GM12878 (cell line): Measurements from ENCODE around the gene RBM4B. TPM values are rescaled to one million over a fixed set of nuclear protein-coding genes. Genes with fewer than 3 reads are reported as not detected.

Experiments
- ATAC-seq: fragments of 200-7000 bp; cut with Tn5 transposase; 3 replicates; pipeline ENCODE4 v1.9.1; 2020; ENCODE audit warnings: mild to moderate bottlenecking, moderate library complexity
- BruUV-seq: library from RNA; stranded (reverse); fragments of 400-500 nt; replicated peaks from 2 replicates; lab custom pipeline; 2021; lab: Mats Ljungman, UMichigan
- CTCF ChIA-PET: fragments of 300-600 bp; sonication (Branson Sonifier 250); formaldehyde crosslinking; extraction: SDS; loops from one replicate; lab custom pipeline; 2021; ENCODE audit warnings: inconsistent platforms; lab: Yijun Ruan, JAX
- POLR2A ChIA-PET: fragments of 350-600 bp; formaldehyde crosslinking; extraction: SDS; loops from one replicate; lab custom pipeline; 2021; ENCODE audit warnings: inconsistent platforms; lab: Charles Lee
- RAD21 ChIA-PET: fragments of 300-600 bp; sonication (Branson Sonifier 250); formaldehyde crosslinking; loops from one replicate; lab custom pipeline; 2023; ENCODE audit warnings: antibody characterized with exemption; ENCODE audit not compliant: unreplicated experiment; lab: Charles Lee
- SMC1A ChIA-PET: fragments of 300-600 bp; sonication (Branson Sonifier 250); formaldehyde crosslinking; loops from one replicate; lab custom pipeline; 2023; ENCODE audit not compliant: unreplicated experiment, uncharacterized antibody; lab: Charles Lee
- DNase-seq: peaks from one replicate; pipeline ENCODE4 v3.0.0-alpha.2; 2011; ENCODE audit warnings: low read depth, low spot score
- FAIRE-seq: peaks from 3 replicates; lab custom pipeline; 2011; peaks lifted over from hg19 to GRCh38; lab: Jason Lieb, UNC
- H2AFZ ChIP-seq: 2 replicates; pipeline ENCODE4 v1.6.0; 2011; ENCODE audit warnings: low read depth, low read length, control low read depth; ENCODE audit not compliant: control insufficient read depth
- H3K27ac ChIP-seq: 2 replicates; pipeline ENCODE4 v1.5.1; 2011; ENCODE audit warnings: control low read depth; ENCODE audit not compliant: control insufficient read depth, insufficient read depth
- H3K27me3 ChIP-seq, 2 experiments: replicated peaks in 1 of 2; 2 replicates each; pipeline versions ENCODE4 v1.6.0 to v1.6.1; 2011; ENCODE audit warnings: low read length in 1 of 2; ENCODE audit not compliant: control insufficient read depth in 2 of 2, insufficient read depth in 2 of 2
- H3K36me3 ChIP-seq, 2 experiments: 2 replicates each; pipeline ENCODE4 v1.5.1; 2011; ENCODE audit warnings: low read length in 1 of 2; ENCODE audit not compliant: control insufficient read depth in 2 of 2, insufficient read depth in 2 of 2
- H3K4me1 ChIP-seq: 2 replicates; pipeline ENCODE4 v1.6.1; 2011; ENCODE audit warnings: mild to moderate bottlenecking, low read length, moderate library complexity, mixed read lengths; ENCODE audit not compliant: control insufficient read depth, insufficient read depth
- H3K4me2 ChIP-seq: 2 replicates; pipeline ENCODE4 v1.6.0; 2011; ENCODE audit warnings: control low read depth; ENCODE audit not compliant: control insufficient read depth, insufficient read depth
- H3K4me3 ChIP-seq: fragments of 200-600 bp; sonication (generic); 2 replicates; pipeline ENCODE4 v1.5.1; 2016
- H3K79me2 ChIP-seq: 2 replicates; pipeline ENCODE4 v1.6.0; 2011; ENCODE audit warnings: low read length; ENCODE audit not compliant: control insufficient read depth, insufficient read depth
- H3K9ac ChIP-seq: 2 replicates; pipeline ENCODE4 v1.8.0; 2011; ENCODE audit warnings: low read length, control low read depth, mixed read lengths; ENCODE audit not compliant: control insufficient read depth, insufficient read depth
- H3K9me3 ChIP-seq: replicated peaks from 3 replicates; pipeline ENCODE4 v1.5.1; 2011; ENCODE audit warnings: mild to moderate bottlenecking, low read length; ENCODE audit not compliant: control insufficient read depth, insufficient read depth
- H4K20me1 ChIP-seq: 2 replicates; pipeline ENCODE4 v1.6.0; 2011; ENCODE audit not compliant: control insufficient read depth, insufficient read depth
- ATF3 ChIP-seq: IDR thresholded peaks from 2 replicates; pipeline ENCODE4 v1.6.1; 2011; ENCODE audit warnings: low read depth, mild to moderate bottlenecking, low read length, moderate library complexity, borderline replicate concordance; ENCODE audit errors: extremely low read depth
- CBX3 ChIP-seq: fragments of 200-600 bp; sonication (generic); IDR thresholded peaks from 2 replicates; pipeline ENCODE4 v1.6.1; 2016; ENCODE audit warnings: low read depth, borderline replicate concordance
- CUX1 ChIP-seq: IDR thresholded peaks from 2 replicates; pipeline ENCODE4 v1.6.1; 2012; ENCODE audit warnings: improper control_type of control experiment, low read depth, low read length; ENCODE audit not compliant: insufficient replicate concordance
- DPF2 ChIP-seq: fragments of 450-650 bp; IDR thresholded peaks from 2 replicates; pipeline ENCODE4 v1.6.1; 2017; ENCODE audit warnings: mild to moderate bottlenecking
- EZH2 ChIP-seq: IDR thresholded peaks from 2 replicates; pipeline ENCODE4 v1.6.1; 2012; ENCODE audit warnings: low read depth, mild to moderate bottlenecking, control low read depth, inconsistent platforms, low read length, borderline replicate concordance; ENCODE audit not compliant: control insufficient read depth
- GATAD2B ChIP-seq: fragments of 450-650 bp; conservative IDR thresholded peaks from 2 replicates; pipeline ENCODE4 v1.6.1; 2017; ENCODE audit warnings: low read depth, mild to moderate bottlenecking, moderate library complexity
- MEF2B ChIP-seq: fragments of 450-650 bp; IDR thresholded peaks from 2 replicates; pipeline ENCODE4 v1.6.1; 2018; ENCODE audit warnings: mild to moderate bottlenecking, moderate library complexity; ENCODE audit not compliant: partially characterized antibody, poor library complexity, severe bottlenecking
- MYB ChIP-seq: fragments of 150-350 bp; IDR thresholded peaks from 2 replicates; pipeline ENCODE4 v1.6.1; 2014; ENCODE audit warnings: mild to moderate bottlenecking, low read depth, low read length, borderline replicate concordance
- NR2C2 ChIP-seq: IDR thresholded peaks from 2 replicates; pipeline ENCODE4 v1.6.1; 2011; ENCODE audit warnings: borderline replicate concordance, low read depth; ENCODE audit not compliant: control insufficient read depth, insufficient read length
- RFX5 ChIP-seq: IDR thresholded peaks from 2 replicates; pipeline ENCODE4 v1.6.1; 2011; ENCODE audit warnings: low read depth, low read length, improper control_type of control experiment
- RUNX3 ChIP-seq: IDR thresholded peaks from 2 replicates; pipeline ENCODE4 v1.6.1; 2012; ENCODE audit warnings: low read length, inconsistent platforms
- SMAD5 ChIP-seq: IDR thresholded peaks from 2 replicates; pipeline ENCODE4 v1.6.1; 2016; ENCODE audit warnings: antibody characterized with exemption, low read depth
- SUPT20H ChIP-seq: IDR thresholded peaks from 2 replicates; pipeline ENCODE4 v1.6.1; 2011; ENCODE audit warnings: low read depth, mild to moderate bottlenecking, low read length, moderate library complexity, borderline replicate concordance; ENCODE audit not compliant: control insufficient read depth
- TCF3 ChIP-seq: IDR thresholded peaks from 2 replicates; pipeline ENCODE4 v1.6.1; 2012; ENCODE audit warnings: low read depth, mild to moderate bottlenecking, low read length, borderline replicate concordance; ENCODE audit not compliant: insufficient read depth
- ZNF622 ChIP-seq: fragments of 450-650 bp; IDR thresholded peaks from 2 replicates; pipeline ENCODE4 v1.6.1; 2017; ENCODE audit warnings: mild to moderate bottlenecking, inconsistent platforms
- WGBS: methylation state at CpG from one replicate; pipeline ENCODE4 v1.1.6; 2016; ENCODE audit warnings: low lambda C conversion rate; ENCODE audit not compliant: insufficient replicate concordance, insufficient coverage; ENCODE audit errors: missing lambda C conversion rate; 5-methylcytosine and 5-hydroxymethylcytosine counted together
- in situ Hi-C: fragments of 300-500 bp; cut with MboI; formaldehyde crosslinking; loops from 9 replicates; pipeline ENCODE4 v1.14.3; 2018; ENCODE audit warnings: mixed read lengths
- intact Hi-C: fragments of 100-400 bp; cut with micrococcal nuclease; formaldehyde crosslinking; loops from one replicate; pipeline ENCODE4 v1.14.2; 2022; ENCODE audit not compliant: unreplicated experiment
- polyA plus RNA-seq, 11 experiments: library from polyadenylated mRNA; depleted of rRNA in 4 of 11; unstranded in 6 of 11; stranded (reverse) in 5 of 11; fragments of >200 nt; fragmentation: Nextera tagmentation in 4 of 11; fragmentation: Illumina TruSeq in 1 of 11; extraction: Ambion mirVana in 4 of 11; extraction: Trizol in 1 of 11; gene quantifications; 1 replicate in 1 of 11; 2 replicates in 10 of 11; pipeline versions ENCODE4 v1.2.1 to v1.2.3, GENCODE V29; 2011 to 2016; ENCODE audit warnings: inconsistent platforms in 2 of 11, missing spikeins in 2 of 11, low read depth in 1 of 11
- total RNA-seq, 4 experiments: library from RNA; depleted of rRNA in 3 of 4; stranded (reverse); fragments of >200 nt in 3 of 4; fragmentation: Illumina TruSeq in 1 of 4; extraction: Trizol in 1 of 4; gene quantifications; 2 replicates each; pipeline versions ENCODE4 v1.2.1 to v1.2.3, GENCODE V29; 2013 to 2021

The RBM4B gene
- total and polyA plus RNA-seq, 10 of the 15 experiments (the other 5 are each of a cell fraction or from before 2014, with no cell fraction given): 16.1 to 37.0 (median 21.6) TPM

- TF ChIP-seq DPF2: no peak
- no peak for TF ChIP-seq CUX1
- TF ChIP-seq GATAD2B: no peak
These were observed 15.8 kb upstream of the RBM4B start (continued) for GRCh38 chr11:66693356-66694055.

GRCh38 chr11:66692871-66693331, 15.2 kb upstream of the RBM4B start:
- no TSS peak for BruUV-seq
- TF ChIP-seq TCF3 (no peak), EZH2 (no peak), CBX3 (no peak), DPF2 (no peak), RFX5 (no peak), MEF2B (no peak), RUNX3 (no peak), ZNF622 (no peak), ATF3 (no peak), SMAD5 (no peak), SUPT20H (no peak), NR2C2 (no peak), MYB (no peak)

More at GRCh38 chr11:66692871-66693331, 15.2 kb upstream of the RBM4B start:
- H3K9ac ChIP-seq: no peak overlapping the region
- H2AFZ ChIP-seq: no peak overlapping the region
- 54% methylated on average over 20 of the region's 20 CpGs for WGBS
- no peaks in the 10 kb centered on the region for H3K79me2 ChIP-seq
- no peaks in the 10 kb centered on the region for H4K20me1 ChIP-seq
- ChIA-PET RAD21 (interaction anchor here (1.0 to 2.3 kb wide), 2 partner anchors 14 to 141 kb away, joined by 4 to 15 read pairs; no protein-coding TSS in a partner anchor), SMC1A (interaction anchor here (1.5 to 5.8 kb wide), 2 partner anchors 141 to 180 kb away, joined by 3 to 38 read pairs; no protein-coding TSS in a partner anchor), CTCF (interaction anchor here (0.9 to 5.8 kb wide), 10 partner anchors 15 to 190 kb away, joined by 3 to 67 read pairs (median 3); partner anchors contain the start of gene RBM4B), POLR2A (interaction anchor here (0.5 kb wide), 1 partner anchor 33 kb away, joined by 5 read pairs; no protein-coding TSS in a partner anchor)
- FAIRE-seq: no peak
- no peak for ATAC-seq
- H3K4me3 ChIP-seq: no peak overlapping the region
- no peaks in the 10 kb centered on the region for H3K9me3 ChIP-seq
- no peak overlapping the region for H3K27ac ChIP-seq
- no peak overlapping the region for H3K4me2 ChIP-seq
- intact Hi-C loops: no loop called here
- no peaks in the 10 kb centered on the region for H3K4me1 ChIP-seq
- no peaks in the 10 kb centered on the region; a peak in 1 of 4 replicates for H3K27me3 ChIP-seq
- H3K36me3 ChIP-seq: no peaks in the 10 kb centered on the region
- DNase-seq: no peak
- in situ Hi-C loops: loop anchor here (5.0 kb wide), 2 partner anchors 139 to 189 kb away; no protein-coding TSS in a partner anchor
